Peyer's patch (tissue), 4 donors: ENCODE results near the gene THOC6.
A peak's percentile ranks its signal among the peaks of the same experiment; 100 is the strongest.

Source experiments
- POLR2A ChIP-seq, 2 donors: fragments of 450-650 bp; IDR thresholded peaks; one replicate each; pipeline ENCODE4 v1.5.1; 2017; ENCODE audit warnings: antibody characterized with exemption in 2 of 2, mild to moderate bottlenecking in 2 of 2, moderate library complexity in 2 of 2
- TF ChIP-seq, protein P1 (sequence below), 6 experiments: fragments of 450-650 bp in 4 of 6; fragments of 200-600 bp in 2 of 6; sonication (generic) in 1 of 6; IDR thresholded peaks; one replicate each; pipeline ENCODE4 v1.5.1; 2017 to 2019; ENCODE audit warnings: antibody characterized with exemption in 6 of 6, mild to moderate bottlenecking in 3 of 6, moderate library complexity in 1 of 6

DNA sequence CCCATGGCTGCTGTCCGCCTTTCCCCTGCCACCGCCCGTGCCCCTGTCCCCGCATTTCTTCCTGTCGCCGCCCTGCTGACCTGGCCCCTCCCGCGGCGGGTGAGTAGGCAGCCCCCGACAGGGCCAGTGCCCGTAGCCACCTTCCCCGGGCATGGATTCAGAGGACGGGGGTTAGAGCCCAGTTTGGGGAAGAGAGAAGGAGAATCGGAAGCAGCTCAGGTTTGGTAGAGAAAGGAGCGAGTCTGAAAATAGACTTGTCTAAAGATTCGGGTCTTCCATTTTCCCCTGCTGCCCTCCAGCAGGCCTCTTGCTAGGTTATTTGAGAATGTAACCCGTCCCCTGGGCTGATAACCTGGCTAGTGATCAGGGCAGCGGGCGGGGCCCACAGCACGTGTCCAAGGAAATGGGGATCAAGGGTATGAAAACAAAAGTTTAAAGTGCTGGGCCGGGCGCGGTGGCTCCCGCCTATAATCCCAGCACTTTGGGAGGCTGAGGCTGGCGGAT is 19.0 kb upstream of the THOC6 start:
- peak; percentile 22 to 51 for TF ChIP-seq POLR2A (IDR thresholded peaks at IDR 0.05)
- TF ChIP-seq, protein P1, sequence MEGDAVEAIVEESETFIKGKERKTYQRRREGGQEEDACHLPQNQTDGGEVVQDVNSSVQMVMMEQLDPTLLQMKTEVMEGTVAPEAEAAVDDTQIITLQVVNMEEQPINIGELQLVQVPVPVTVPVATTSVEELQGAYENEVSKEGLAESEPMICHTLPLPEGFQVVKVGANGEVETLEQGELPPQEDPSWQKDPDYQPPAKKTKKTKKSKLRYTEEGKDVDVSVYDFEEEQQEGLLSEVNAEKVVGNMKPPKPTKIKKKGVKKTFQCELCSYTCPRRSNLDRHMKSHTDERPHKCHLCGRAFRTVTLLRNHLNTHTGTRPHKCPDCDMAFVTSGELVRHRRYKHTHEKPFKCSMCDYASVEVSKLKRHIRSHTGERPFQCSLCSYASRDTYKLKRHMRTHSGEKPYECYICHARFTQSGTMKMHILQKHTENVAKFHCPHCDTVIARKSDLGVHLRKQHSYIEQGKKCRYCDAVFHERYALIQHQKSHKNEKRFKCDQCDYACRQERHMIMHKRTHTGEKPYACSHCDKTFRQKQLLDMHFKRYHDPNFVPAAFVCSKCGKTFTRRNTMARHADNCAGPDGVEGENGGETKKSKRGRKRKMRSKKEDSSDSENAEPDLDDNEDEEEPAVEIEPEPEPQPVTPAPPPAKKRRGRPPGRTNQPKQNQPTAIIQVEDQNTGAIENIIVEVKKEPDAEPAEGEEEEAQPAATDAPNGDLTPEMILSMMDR (IDR thresholded peaks at IDR 0.05), result no peak
